Measurements from ENCODE around the gene CEMIP.

DNA sequence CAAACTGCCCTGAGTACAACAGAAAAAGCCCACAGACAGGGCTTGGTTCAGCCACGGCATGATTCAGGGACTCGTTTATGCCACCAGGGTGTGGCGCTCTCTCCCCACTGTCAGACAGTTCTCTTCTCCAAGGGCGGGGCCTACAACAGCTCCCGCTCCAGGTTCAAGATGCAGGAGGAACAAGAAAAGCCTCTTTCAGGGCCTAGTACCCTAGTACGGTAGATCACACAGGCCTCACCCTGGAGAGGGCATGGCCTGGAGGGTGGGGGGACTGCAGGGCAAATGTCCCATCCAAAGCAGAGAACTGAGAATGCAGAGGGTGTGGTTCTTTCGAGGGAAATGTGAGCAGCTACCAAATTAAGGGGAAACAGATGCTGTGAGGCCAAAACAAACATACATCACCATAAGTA, 198.5 kb downstream of the CEMIP start:
- TF ChIP-seq, protein P1, sequence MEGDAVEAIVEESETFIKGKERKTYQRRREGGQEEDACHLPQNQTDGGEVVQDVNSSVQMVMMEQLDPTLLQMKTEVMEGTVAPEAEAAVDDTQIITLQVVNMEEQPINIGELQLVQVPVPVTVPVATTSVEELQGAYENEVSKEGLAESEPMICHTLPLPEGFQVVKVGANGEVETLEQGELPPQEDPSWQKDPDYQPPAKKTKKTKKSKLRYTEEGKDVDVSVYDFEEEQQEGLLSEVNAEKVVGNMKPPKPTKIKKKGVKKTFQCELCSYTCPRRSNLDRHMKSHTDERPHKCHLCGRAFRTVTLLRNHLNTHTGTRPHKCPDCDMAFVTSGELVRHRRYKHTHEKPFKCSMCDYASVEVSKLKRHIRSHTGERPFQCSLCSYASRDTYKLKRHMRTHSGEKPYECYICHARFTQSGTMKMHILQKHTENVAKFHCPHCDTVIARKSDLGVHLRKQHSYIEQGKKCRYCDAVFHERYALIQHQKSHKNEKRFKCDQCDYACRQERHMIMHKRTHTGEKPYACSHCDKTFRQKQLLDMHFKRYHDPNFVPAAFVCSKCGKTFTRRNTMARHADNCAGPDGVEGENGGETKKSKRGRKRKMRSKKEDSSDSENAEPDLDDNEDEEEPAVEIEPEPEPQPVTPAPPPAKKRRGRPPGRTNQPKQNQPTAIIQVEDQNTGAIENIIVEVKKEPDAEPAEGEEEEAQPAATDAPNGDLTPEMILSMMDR (conservative IDR thresholded peaks at IDR 0.05; ENCODE audit: low read depth, low read length), result peak; percentile 70
- no peak for TF ChIP-seq EZH2 (IDR thresholded peaks at IDR 0.05; ENCODE audit: low read length, unreplicated experiment)
- TF ChIP-seq EZH2phosphoT487 (IDR thresholded peaks at IDR 0.05; ENCODE audit: borderline replicate concordance, low read length), result no peak

All from PC-3 (cell line).